Keratinocyte (primary cell): ENCODE data around the gene PLPP4.

Source experiments
- CTCF ChIP-seq, 3 experiments: IDR thresholded peaks in 1 of 3; conservative IDR thresholded peaks in 1 of 3; optimal IDR thresholded peaks in 1 of 3; 2 replicates in 2 of 3; 3 replicates in 1 of 3; pipeline versions ENCODE3 to v1.5.1; 2011; ENCODE audit warnings: low read length in 3 of 3, mild to moderate bottlenecking in 3 of 3, moderate library complexity in 2 of 3, control low read depth in 1 of 3, inconsistent platforms in 1 of 3; ENCODE audit not compliant: insufficient read depth in 2 of 3; ENCODE audit errors: extremely low read depth in 1 of 3
- EZH2 ChIP-seq: IDR thresholded peaks from one replicate; pipeline ENCODE4 v1.6.1; 2012; ENCODE audit warnings: inconsistent platforms, mild to moderate bottlenecking, low read length, moderate library complexity

- TF ChIP-seq CTCF (optimal IDR thresholded peaks at IDR 0.05 in 1 of 3, IDR thresholded peaks at IDR 0.05 in 1 of 3, conservative IDR thresholded peaks at IDR 0.05 in 1 of 3; ENCODE audit: extremely low read depth in 1 of 3, insufficient read depth in 2 of 3, low read length in 3 of 3) (no peak), EZH2 (no peak)
Observed at GRCh38 chr10:120426306-120426705, 30.7 kb upstream of the PLPP4 start.
